Glutamatergic neuron (in vitro differentiated cells): ENCODE results near the gene SLC35F3. TPM values are rescaled to one million over a fixed set of nuclear protein-coding genes. Genes with fewer than 3 reads are reported as not detected.

Experiments
- DNase-seq: peaks from one replicate; pipeline ENCODE4 v3.0.0; 2022
- H3K27ac Mint-ChIP-seq: one replicate; pipeline ENCODE4 v1.8.0; 2020; ENCODE audit warnings: mild to moderate bottlenecking, mixed read lengths, inconsistent platforms; ENCODE audit not compliant: unreplicated experiment
- H3K27me3 Mint-ChIP-seq: one replicate; pipeline ENCODE4 v1.8.0; 2020; ENCODE audit warnings: mild to moderate bottlenecking, moderate library complexity, mixed read lengths, inconsistent platforms; ENCODE audit not compliant: unreplicated experiment
- H3K36me3 Mint-ChIP-seq: one replicate; pipeline ENCODE4 v1.8.0; 2020; ENCODE audit warnings: mild to moderate bottlenecking, mixed read lengths, inconsistent platforms; ENCODE audit not compliant: unreplicated experiment
- H3K4me1 Mint-ChIP-seq: one replicate; pipeline ENCODE4 v1.8.0; 2020; ENCODE audit warnings: mild to moderate bottlenecking, low read depth, mixed read lengths, inconsistent platforms; ENCODE audit not compliant: unreplicated experiment
- H3K4me3 Mint-ChIP-seq: one replicate; pipeline ENCODE4 v1.8.0; 2020; ENCODE audit warnings: mild to moderate bottlenecking, mixed read lengths, inconsistent platforms; ENCODE audit not compliant: unreplicated experiment
- H3K9me3 Mint-ChIP-seq: one replicate; pipeline ENCODE4 v1.8.0; 2020; ENCODE audit warnings: mild to moderate bottlenecking, moderate library complexity, mixed read lengths, inconsistent platforms; ENCODE audit not compliant: unreplicated experiment
- total RNA-seq: library from RNA; stranded (reverse); fragmentation: NEBNext Ultra II Directional; extraction: Animal tissue kit (Norgen Biotek cat#: 25700); gene quantifications from one replicate; pipeline ENCODE4 v1.2.1, GENCODE V29; 2021; ENCODE audit not compliant: unreplicated experiment
- TF ChIP-seq, protein P1 (sequence below): fragments of 200-600 bp; sonication (generic); IDR thresholded peaks from one replicate; pipeline ENCODE4 v1.5.0; 2021; ENCODE audit not compliant: partially characterized antibody, unreplicated experiment

Gene SLC35F3
- total RNA-seq, 1 donor from 2014 or later, result 0.98 TPM

DNA sequence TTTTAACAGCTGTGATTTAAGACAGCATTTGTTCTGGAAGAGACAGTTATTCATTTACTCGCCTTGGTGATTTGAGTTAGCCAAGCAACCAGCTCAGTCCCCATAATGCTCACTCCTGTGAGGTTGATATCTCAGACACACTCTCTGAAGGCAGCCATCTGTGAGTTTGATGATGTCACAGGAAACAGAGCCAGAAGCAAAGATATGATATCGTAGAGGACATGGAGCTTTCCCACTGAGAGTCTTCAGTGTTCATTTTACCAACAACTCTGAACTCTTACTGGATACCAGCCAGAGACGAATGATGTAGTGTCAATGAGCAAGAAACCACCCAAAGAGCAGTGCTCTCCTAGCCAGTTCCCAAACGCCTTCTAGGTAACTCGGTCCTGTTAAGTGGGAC is 219.4 kb downstream of the SLC35F3 start:
- no peaks in the 10 kb centered on the region for H3K36me3 Mint-ChIP-seq
- H3K27ac Mint-ChIP-seq, result no peak overlapping the region
- DNase-seq, result no peak
- TF ChIP-seq, protein P1, sequence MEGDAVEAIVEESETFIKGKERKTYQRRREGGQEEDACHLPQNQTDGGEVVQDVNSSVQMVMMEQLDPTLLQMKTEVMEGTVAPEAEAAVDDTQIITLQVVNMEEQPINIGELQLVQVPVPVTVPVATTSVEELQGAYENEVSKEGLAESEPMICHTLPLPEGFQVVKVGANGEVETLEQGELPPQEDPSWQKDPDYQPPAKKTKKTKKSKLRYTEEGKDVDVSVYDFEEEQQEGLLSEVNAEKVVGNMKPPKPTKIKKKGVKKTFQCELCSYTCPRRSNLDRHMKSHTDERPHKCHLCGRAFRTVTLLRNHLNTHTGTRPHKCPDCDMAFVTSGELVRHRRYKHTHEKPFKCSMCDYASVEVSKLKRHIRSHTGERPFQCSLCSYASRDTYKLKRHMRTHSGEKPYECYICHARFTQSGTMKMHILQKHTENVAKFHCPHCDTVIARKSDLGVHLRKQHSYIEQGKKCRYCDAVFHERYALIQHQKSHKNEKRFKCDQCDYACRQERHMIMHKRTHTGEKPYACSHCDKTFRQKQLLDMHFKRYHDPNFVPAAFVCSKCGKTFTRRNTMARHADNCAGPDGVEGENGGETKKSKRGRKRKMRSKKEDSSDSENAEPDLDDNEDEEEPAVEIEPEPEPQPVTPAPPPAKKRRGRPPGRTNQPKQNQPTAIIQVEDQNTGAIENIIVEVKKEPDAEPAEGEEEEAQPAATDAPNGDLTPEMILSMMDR, result no peak
- H3K4me3 Mint-ChIP-seq, result no peak overlapping the region
- H3K4me1 Mint-ChIP-seq, result peaks cover 5% of the 10 kb centered on the region
- H3K27me3 Mint-ChIP-seq, result peaks cover 6% of the 10 kb centered on the region
- peaks cover 1% of the 10 kb centered on the region for H3K9me3 Mint-ChIP-seq

- peak; percentile 75 for DNase-seq
- Mint-ChIP-seq H3K4me1 (peaks cover 5% of the 10 kb centered on the region), H3K4me3 (no peak overlapping the region), H3K9me3 (peaks cover 1% of the 10 kb centered on the region), H3K36me3 (no peaks in the 10 kb centered on the region), H3K27me3 (peaks cover 6% of the 10 kb centered on the region), H3K27ac (no peak overlapping the region)
- TF ChIP-seq, protein P1, result peak; percentile 58
Measured at GRCh38 chr1:234125283-234125682, 220.8 kb downstream of the SLC35F3 start.

- no peak overlapping the region for H3K4me3 Mint-ChIP-seq
- no peak for DNase-seq
- H3K27ac Mint-ChIP-seq, result no peak overlapping the region
- peaks cover 5% of the 10 kb centered on the region for H3K4me1 Mint-ChIP-seq
- H3K9me3 Mint-ChIP-seq, result peaks cover 1% of the 10 kb centered on the region
- H3K27me3 Mint-ChIP-seq, result peaks cover 6% of the 10 kb centered on the region
- TF ChIP-seq, protein P1, result no peak
- no peaks in the 10 kb centered on the region for H3K36me3 Mint-ChIP-seq
Measured at GRCh38 chr1:234125714-234126113, 221.2 kb downstream of the SLC35F3 start.

DNA sequence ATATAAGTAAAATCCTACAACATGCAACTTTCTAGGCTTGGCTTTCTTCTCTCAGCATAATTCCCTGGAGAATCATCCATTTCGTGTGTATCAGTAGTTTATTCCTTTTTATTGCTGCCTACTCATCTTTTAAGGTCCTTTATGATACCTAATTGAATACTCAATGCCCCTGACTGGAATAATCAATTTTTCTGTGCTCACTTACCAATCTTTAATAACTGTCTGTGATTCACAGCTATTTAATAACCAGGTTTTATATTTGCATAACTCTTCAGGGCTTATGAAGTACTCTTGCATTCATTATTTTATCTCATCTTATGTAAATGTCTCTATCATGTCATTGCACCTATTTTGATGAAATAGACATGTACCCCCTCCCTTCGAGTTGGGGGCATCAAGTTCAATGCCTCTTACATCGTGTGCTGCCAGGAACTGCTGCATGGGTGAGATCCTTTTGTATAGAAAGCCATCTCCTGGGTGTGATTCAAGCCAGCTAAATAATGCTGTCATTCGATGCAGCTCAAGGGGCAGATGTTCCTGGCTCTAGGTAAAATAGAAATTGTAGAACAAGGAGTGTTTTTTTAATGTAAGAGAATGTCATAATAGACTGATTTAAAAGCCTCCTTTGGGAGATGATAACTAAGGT is 222.7 kb downstream of the SLC35F3 start:
- H3K4me3 Mint-ChIP-seq, result no peak overlapping the region

GRCh38 chr1:234132795-234133194 is 228.3 kb downstream of the SLC35F3 start:
- H3K4me1 Mint-ChIP-seq, result no peaks in the 10 kb centered on the region
- no peak overlapping the region for H3K27ac Mint-ChIP-seq
- H3K36me3 Mint-ChIP-seq, result no peaks in the 10 kb centered on the region
- TF ChIP-seq, protein P1, result no peak
- no peak for DNase-seq
- H3K4me3 Mint-ChIP-seq, result no peak overlapping the region
- H3K9me3 Mint-ChIP-seq, result no peaks in the 10 kb centered on the region
- no peaks in the 10 kb centered on the region for H3K27me3 Mint-ChIP-seq

More for the DNA sequence above, 222.7 kb downstream of the SLC35F3 start:
- no peaks in the 10 kb centered on the region for H3K36me3 Mint-ChIP-seq
- peaks cover 5% of the 10 kb centered on the region for H3K4me1 Mint-ChIP-seq
- TF ChIP-seq, protein P1, result no peak
- peaks cover 1% of the 10 kb centered on the region for H3K9me3 Mint-ChIP-seq
- no peak overlapping the region for H3K27ac Mint-ChIP-seq
- DNase-seq, result no peak
- H3K27me3 Mint-ChIP-seq, result peaks cover 6% of the 10 kb centered on the region
